Measurements from ENCODE around the gene KCNH1. TPM values are rescaled to one million over a fixed set of nuclear protein-coding genes. Genes with fewer than 3 reads are reported as not detected.

Gene KCNH1
- total and polyA plus RNA-seq, 3 donors from 2014 or later: 1.5 to 4.2 (median 2.8) TPM

DNA sequence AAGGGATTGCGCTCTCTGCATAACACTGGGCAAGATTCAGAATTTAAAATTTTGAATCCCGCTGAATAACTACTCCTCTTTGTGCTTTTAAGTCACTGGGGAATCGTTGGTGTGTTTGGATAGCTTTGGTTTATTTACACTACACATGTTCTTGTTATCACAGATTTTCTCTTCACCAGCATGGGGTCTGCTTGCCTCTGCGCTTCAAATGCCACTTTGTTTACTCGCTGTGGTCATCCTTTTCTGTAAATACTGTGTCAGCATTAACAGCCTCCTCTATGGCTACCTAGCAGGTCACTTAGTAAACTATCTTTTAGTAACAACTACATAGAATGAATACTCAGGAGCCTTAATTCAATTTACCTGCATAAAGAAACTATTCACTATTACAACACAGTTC lies 14.4 kb upstream of the KCNH1 start:
- intact Hi-C loops (cut with DNase I; ENCODE audit: low total_unique reads): no loop called here
- TF ChIP-seq, protein P1, sequence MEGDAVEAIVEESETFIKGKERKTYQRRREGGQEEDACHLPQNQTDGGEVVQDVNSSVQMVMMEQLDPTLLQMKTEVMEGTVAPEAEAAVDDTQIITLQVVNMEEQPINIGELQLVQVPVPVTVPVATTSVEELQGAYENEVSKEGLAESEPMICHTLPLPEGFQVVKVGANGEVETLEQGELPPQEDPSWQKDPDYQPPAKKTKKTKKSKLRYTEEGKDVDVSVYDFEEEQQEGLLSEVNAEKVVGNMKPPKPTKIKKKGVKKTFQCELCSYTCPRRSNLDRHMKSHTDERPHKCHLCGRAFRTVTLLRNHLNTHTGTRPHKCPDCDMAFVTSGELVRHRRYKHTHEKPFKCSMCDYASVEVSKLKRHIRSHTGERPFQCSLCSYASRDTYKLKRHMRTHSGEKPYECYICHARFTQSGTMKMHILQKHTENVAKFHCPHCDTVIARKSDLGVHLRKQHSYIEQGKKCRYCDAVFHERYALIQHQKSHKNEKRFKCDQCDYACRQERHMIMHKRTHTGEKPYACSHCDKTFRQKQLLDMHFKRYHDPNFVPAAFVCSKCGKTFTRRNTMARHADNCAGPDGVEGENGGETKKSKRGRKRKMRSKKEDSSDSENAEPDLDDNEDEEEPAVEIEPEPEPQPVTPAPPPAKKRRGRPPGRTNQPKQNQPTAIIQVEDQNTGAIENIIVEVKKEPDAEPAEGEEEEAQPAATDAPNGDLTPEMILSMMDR (IDR thresholded peaks at IDR 0.05): no peak
- no peak for TF ChIP-seq POLR2A (IDR thresholded peaks at IDR 0.05)
- Histone ChIP-seq H3K9me3 (no peaks in the 10 kb centered on the region), H3K27me3 (no peaks in the 10 kb centered on the region), H3K4me3 (no peak overlapping the region), H3K4me1 (no peaks in the 10 kb centered on the region), H3K27ac (no peak overlapping the region), H3K36me3 (ENCODE audit: low read depth, missing control alignments) (no peaks in the 10 kb centered on the region)
- 70 to 74% methylated on average over 5 of the region's 5 CpGs for WGBS, 2 donors
- DNase-seq: no peak

GRCh38 chr1:211145944-211146343 lies 12.0 kb upstream of the KCNH1 start:
- intact Hi-C loops (cut with DNase I; ENCODE audit: low total_unique reads): no loop called here
- Histone ChIP-seq H3K9me3 (no peaks in the 10 kb centered on the region), H3K4me3 (no peak overlapping the region), H3K27me3 (no peaks in the 10 kb centered on the region), H3K4me1 (no peaks in the 10 kb centered on the region), H3K36me3 (ENCODE audit: low read depth, missing control alignments) (no peaks in the 10 kb centered on the region), H3K27ac (no peak overlapping the region)
- TF ChIP-seq, protein P1 (IDR thresholded peaks at IDR 0.05): no peak
- no peak for TF ChIP-seq POLR2A (IDR thresholded peaks at IDR 0.05)
- no peak for DNase-seq
- WGBS, 2 donors: 62 to 76% methylated on average over 4 of the region's 4 CpGs

DNA sequence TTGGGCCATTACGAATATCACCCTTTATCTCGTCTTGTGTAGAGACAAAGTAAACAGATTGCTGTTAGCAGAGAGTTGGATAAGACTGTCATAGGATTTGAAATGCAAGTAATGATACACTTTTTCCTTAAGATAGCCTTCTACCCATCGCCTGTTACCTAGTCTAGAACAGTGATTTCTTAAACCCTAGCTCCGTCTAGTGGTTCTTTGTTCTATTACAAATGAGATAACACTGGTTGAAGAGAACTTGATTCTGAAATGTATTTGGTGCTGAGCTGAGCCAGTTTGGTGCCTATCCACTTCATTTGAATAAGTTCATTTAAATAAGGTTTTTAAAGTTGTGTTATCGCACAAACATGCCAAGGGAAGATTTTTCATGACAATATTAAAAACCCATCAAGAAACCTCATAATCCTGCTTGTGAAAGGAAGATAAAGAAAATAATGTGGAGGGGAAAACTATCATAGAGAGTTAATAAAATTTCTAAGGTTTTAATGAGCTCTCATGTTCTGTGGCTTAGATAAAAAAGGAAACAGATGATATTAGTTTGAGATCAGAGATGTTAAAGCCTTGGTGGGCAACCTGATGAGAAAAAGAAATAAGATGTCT lies 1.5 kb upstream of the KCNH1 start:
- DNase-seq: no peak
- no peaks in the 10 kb centered on the region for H3K9me3 ChIP-seq
- peaks cover 8% of the 10 kb centered on the region for H3K4me1 ChIP-seq
- intact Hi-C loops (cut with DNase I; ENCODE audit: low total_unique reads): no loop called here
- TF ChIP-seq, protein P1 (IDR thresholded peaks at IDR 0.05): peak; percentile 26 to 50 (median 36)
- no peak for TF ChIP-seq POLR2A (IDR thresholded peaks at IDR 0.05)
- WGBS, 2 donors: 27 to 40% methylated on average over 5 of the region's 5 CpGs
- H3K27ac ChIP-seq: no peak overlapping the region
- no peak overlapping the region for H3K4me3 ChIP-seq
- no peaks in the 10 kb centered on the region for H3K27me3 ChIP-seq
- no peaks in the 10 kb centered on the region for H3K36me3 ChIP-seq (ENCODE audit: low read depth, missing control alignments)

DNA sequence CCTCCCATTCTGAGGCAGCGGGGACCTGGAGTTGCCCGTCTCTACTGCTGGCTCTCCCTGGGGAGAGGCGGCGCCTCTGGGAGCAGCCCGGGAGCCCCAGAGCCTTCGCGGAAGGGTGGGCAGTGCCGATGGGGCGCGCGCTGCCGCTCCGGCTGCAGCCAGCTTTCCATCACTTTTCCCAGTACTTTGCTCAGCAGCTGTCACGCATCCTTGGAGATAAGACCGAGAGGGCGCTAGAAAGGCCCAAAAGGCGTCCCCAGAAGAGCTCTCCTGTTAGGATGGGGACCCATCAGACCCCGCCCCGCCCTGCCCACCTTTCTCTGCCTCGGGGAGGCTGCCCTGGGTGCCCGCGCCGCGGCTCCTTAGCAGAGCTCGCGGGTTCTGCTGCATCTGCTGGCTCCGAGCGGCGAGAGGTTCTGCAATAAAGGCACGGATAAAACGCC lies 534 bp downstream of the KCNH1 start:
- H3K4me1 ChIP-seq: peaks cover 8% of the 10 kb centered on the region
- H3K36me3 ChIP-seq (ENCODE audit: low read depth, missing control alignments): no peaks in the 10 kb centered on the region
- H3K27ac ChIP-seq: no peak overlapping the region
- H3K27me3 ChIP-seq: no peaks in the 10 kb centered on the region
- no peak for TF ChIP-seq POLR2A (IDR thresholded peaks at IDR 0.05)
- TF ChIP-seq, protein P1 (IDR thresholded peaks at IDR 0.05): no peak
- DNase-seq: peak; percentile 16
- H3K9me3 ChIP-seq: no peaks in the 10 kb centered on the region
- H3K4me3 ChIP-seq: peak overlapping the region; percentile 51 to 53
- 0 to 1% methylated on average over 22 to 29 of the region's 31 CpGs for WGBS, 2 donors
- intact Hi-C loops (cut with DNase I; ENCODE audit: low total_unique reads): no loop called here

Data from testis (tissue), 3 donors.